Loucy (cell line): ENCODE data around the gene RCOR1.

Experiments
- EZH2phosphoT487 ChIP-seq: fragments of 200-600 bp; IDR thresholded peaks from 2 replicates; pipeline ENCODE4 v1.6.1; 2018; ENCODE audit warnings: antibody characterized with exemption, mild to moderate bottlenecking, moderate library complexity, borderline replicate concordance
- TF ChIP-seq, protein P1 (sequence below): fragments of 200-600 bp; sonication (generic); conservative IDR thresholded peaks from 2 replicates; pipeline ENCODE4 v1.5.1; 2014; ENCODE audit warnings: mild to moderate bottlenecking, antibody characterized with exemption, low read length

DNA sequence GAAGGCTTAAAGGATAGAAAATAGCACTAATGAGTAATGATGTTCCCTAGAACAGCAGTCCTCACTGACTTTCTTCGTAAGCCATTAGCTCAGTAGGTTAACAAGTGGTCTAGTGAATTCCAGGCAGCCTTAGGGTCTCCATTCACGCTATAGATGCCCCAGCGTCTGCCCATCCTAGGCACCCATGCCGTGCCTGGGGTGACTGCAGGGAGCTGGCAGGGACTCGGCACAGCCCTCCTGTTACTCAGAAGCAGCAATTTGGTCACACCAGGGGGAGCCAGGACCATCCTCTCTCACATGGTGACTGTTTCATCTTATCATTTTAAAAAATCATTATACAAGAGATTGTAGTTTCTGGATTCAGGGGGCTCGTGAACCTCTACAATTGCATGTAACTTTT, 118.8 kb downstream of the RCOR1 start:
- TF ChIP-seq, protein P1, sequence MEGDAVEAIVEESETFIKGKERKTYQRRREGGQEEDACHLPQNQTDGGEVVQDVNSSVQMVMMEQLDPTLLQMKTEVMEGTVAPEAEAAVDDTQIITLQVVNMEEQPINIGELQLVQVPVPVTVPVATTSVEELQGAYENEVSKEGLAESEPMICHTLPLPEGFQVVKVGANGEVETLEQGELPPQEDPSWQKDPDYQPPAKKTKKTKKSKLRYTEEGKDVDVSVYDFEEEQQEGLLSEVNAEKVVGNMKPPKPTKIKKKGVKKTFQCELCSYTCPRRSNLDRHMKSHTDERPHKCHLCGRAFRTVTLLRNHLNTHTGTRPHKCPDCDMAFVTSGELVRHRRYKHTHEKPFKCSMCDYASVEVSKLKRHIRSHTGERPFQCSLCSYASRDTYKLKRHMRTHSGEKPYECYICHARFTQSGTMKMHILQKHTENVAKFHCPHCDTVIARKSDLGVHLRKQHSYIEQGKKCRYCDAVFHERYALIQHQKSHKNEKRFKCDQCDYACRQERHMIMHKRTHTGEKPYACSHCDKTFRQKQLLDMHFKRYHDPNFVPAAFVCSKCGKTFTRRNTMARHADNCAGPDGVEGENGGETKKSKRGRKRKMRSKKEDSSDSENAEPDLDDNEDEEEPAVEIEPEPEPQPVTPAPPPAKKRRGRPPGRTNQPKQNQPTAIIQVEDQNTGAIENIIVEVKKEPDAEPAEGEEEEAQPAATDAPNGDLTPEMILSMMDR, result no peak
- TF ChIP-seq EZH2phosphoT487, result no peak
